HG02981 (cell line): ENCODE data around the gene MAPK4.
"Not testable (repeated sequence)": the region's sequence is repeated elsewhere in the genome, so short reads cannot be mapped to it uniquely, and the experiment has no call there.

Experiments used
- ATAC-seq: cut with Tn5 transposase; IDR thresholded peaks from one replicate; pipeline ENCODE4 v1.9.1; 2021; ENCODE audit warnings: mild to moderate bottlenecking, moderate library complexity; ENCODE audit not compliant: unreplicated experiment

MAPK4 gene

GRCh38 chr18:50559752-50560680, at the start of gene MAPK4:
Gene MAPK4 (plus strand): TSS chr18:50560087. CDS start chr18:50663959, 103,872 bp downstream.
- ATAC-seq = peak; percentile 65

GRCh38 chr18:50517277-50517676, 42.6 kb upstream of the MAPK4 start:
- not testable (repeated sequence) for ATAC-seq

GRCh38 chr18:50518787-50519546, 40.9 kb upstream of the MAPK4 start:
- no peak for ATAC-seq

- ATAC-seq = no peak
These were observed 36.7 kb upstream of the MAPK4 start for GRCh38 chr18:50523165-50523564.

- ATAC-seq = no peak
These were observed 32.1 kb upstream of the MAPK4 start for GRCh38 chr18:50527636-50528307.

GRCh38 chr18:50528806-50529205, 31.1 kb upstream of the MAPK4 start:
- ATAC-seq = no peak

GRCh38 chr18:50533822-50534221, 26.1 kb upstream of the MAPK4 start:
- ATAC-seq = not testable (repeated sequence)

- ATAC-seq = not testable (repeated sequence)
These were observed 15.4 kb upstream of the MAPK4 start for GRCh38 chr18:50544476-50544875.

- no peak for ATAC-seq
These were observed 14.0 kb upstream of the MAPK4 start for GRCh38 chr18:50545936-50546335.

GRCh38 chr18:50548160-50548559, 11.7 kb upstream of the MAPK4 start:
- ATAC-seq = no peak

GRCh38 chr18:50551651-50552050, 8.2 kb upstream of the MAPK4 start:
- ATAC-seq = not testable (repeated sequence)

- ATAC-seq = no peak
These were observed 1.7 kb upstream of the MAPK4 start for GRCh38 chr18:50558157-50558556.

- ATAC-seq = no peak
These were observed 737 bp upstream of the MAPK4 start for GRCh38 chr18:50558948-50559751.

GRCh38 chr18:50560681-50561629, 1.1 kb downstream of the MAPK4 start:
- ATAC-seq = no peak

- not testable (repeated sequence) for ATAC-seq
These were observed 2.4 kb downstream of the MAPK4 start for GRCh38 chr18:50562258-50562657.

- ATAC-seq = no peak
These were observed 2.8 kb downstream of the MAPK4 start for GRCh38 chr18:50562686-50563085.

GRCh38 chr18:50563376-50563775, 3.5 kb downstream of the MAPK4 start:
- ATAC-seq = no peak

GRCh38 chr18:50569930-50570329, 10.0 kb downstream of the MAPK4 start:
- ATAC-seq = no peak

- no peak for ATAC-seq
These were observed 11.7 kb downstream of the MAPK4 start for GRCh38 chr18:50571606-50572005.
